ENCODE data around the gene GASK1A. TPM values are rescaled to one million over a fixed set of nuclear protein-coding genes. Genes with fewer than 3 reads are reported as not detected.

Gene GASK1A
- total RNA-seq, 2 experiments from 2014 or later: 0.28 TPM; not detected in 1

DNA sequence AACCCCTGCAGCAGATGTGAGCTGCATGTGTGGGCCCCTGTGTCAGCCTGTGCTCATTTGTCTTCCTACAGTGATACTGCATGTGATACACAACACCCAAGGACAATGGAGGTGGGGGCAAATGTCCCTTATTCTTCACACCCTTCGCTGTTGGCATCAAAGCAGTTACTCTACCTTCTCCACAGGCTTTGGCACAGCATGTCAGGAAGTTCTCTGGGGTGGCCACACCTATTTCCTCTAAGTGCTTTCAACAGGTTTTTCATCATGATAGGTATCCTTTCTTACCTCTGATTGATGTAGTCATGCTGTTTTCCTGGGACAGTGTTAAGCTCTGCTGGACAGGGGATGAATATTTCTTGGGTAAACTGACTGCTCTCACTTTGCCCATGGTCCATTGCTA, 43.6 kb upstream of the GASK1A start:
- CTCF ChIA-PET: no interaction called here
- H3K4me3 ChIP-seq (ENCODE audit: low read length): no peak overlapping the region
- H3K9me3 ChIP-seq (ENCODE audit: control insufficient read depth in 1 of 2, insufficient read depth in 1 of 2, low read length in 2 of 2): peaks cover 0 to 7% of the 10 kb centered on the region in 2 experiments
- H3K36me3 ChIP-seq (ENCODE audit: insufficient read depth, low read length): no peaks in the 10 kb centered on the region
- Mint-ChIP-seq H3K4me3 (peak overlapping the region; percentile 12), H3K27me3 (no peaks in the 10 kb centered on the region), H3K9me3 (peaks cover 6% of the 10 kb centered on the region), H3K36me3 (ENCODE audit: low read depth) (no peaks in the 10 kb centered on the region), H3K4me1 (ENCODE audit: low read depth) (peaks cover 29% of the 10 kb centered on the region), H3K27ac (peak overlapping the region; percentile 38)
- POLR2A ChIA-PET: interaction anchor here (1.3 kb wide), 1 partner anchor 88 kb away, joined by 3 read pairs; no protein-coding TSS in a partner anchor
- no peak overlapping the region for H3K27ac ChIP-seq (ENCODE audit: low read depth in 1 of 2, low read length in 2 of 2)
- H3K27me3 ChIP-seq (ENCODE audit: control insufficient read depth in 1 of 2, insufficient read depth in 2 of 2, low read length in 2 of 2): no peaks in the 10 kb centered on the region
- H3K4me1 ChIP-seq (ENCODE audit: insufficient read depth, low read length): peaks cover 18% of the 10 kb centered on the region
- peak in 8 of 14 experiments; percentile 3 to 52 (median 27) for DNase-seq
- peak; percentile 71 for ATAC-seq (ENCODE audit: poor library complexity)
- TF ChIP-seq, protein P1, sequence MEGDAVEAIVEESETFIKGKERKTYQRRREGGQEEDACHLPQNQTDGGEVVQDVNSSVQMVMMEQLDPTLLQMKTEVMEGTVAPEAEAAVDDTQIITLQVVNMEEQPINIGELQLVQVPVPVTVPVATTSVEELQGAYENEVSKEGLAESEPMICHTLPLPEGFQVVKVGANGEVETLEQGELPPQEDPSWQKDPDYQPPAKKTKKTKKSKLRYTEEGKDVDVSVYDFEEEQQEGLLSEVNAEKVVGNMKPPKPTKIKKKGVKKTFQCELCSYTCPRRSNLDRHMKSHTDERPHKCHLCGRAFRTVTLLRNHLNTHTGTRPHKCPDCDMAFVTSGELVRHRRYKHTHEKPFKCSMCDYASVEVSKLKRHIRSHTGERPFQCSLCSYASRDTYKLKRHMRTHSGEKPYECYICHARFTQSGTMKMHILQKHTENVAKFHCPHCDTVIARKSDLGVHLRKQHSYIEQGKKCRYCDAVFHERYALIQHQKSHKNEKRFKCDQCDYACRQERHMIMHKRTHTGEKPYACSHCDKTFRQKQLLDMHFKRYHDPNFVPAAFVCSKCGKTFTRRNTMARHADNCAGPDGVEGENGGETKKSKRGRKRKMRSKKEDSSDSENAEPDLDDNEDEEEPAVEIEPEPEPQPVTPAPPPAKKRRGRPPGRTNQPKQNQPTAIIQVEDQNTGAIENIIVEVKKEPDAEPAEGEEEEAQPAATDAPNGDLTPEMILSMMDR (IDR thresholded peaks at IDR 0.05): no peak
- intact Hi-C loops (cut with DNase I, micrococcal nuclease): no loop called here

DNA sequence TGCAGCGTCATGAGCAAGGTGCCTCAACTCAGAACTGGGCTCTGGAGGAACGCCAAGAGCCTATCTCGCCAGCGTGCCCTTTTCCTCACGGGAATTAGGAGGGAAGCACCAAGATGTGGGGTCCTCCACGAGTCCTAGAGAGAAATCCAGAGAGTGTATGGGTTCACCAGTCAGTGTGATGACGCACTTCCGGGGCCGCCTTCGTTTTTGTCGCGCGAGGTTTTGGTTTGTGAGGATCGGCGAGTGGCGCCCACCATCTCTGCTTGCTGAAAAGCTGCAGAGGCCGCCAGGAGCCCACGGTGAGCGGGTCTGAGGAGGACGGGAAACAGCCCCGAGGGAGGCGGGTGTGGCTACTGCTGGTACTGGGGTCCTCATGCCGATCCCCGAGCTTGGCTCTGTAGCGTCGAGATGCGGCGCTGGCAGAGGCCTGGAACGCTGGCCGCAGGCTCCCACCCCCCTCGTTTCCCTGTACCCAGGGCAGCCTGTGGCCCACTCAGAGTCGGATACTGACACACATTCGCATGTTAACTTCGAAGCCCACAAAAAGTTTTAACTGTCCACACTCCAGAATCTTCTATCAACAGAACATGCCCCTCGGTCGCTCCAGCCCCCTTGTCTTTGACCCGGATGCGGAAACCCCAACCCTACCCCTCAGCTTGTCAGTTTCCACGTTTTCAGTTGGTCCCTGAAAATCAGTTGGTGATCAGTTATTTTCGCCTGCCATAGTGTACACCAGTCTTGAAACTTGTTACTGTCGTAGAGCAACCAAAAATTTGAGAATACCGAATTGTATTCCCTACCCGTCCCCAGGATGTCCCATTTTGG, 42.7 kb upstream of the GASK1A start:
- Histone ChIP-seq H3K27me3 (ENCODE audit: control insufficient read depth in 1 of 2, insufficient read depth in 2 of 2, low read length in 2 of 2) (no peaks in the 10 kb centered on the region), H3K36me3 (ENCODE audit: insufficient read depth, low read length) (no peaks in the 10 kb centered on the region), H3K4me3 (ENCODE audit: low read length) (no peak overlapping the region), H3K9me3 (ENCODE audit: control insufficient read depth in 1 of 2, insufficient read depth in 1 of 2, low read length in 2 of 2) (peaks cover 0 to 7% of the 10 kb centered on the region in 2 experiments), H3K27ac (ENCODE audit: low read depth in 1 of 2, low read length in 2 of 2) (no peak overlapping the region), H3K4me1 (ENCODE audit: insufficient read depth, low read length) (peaks cover 18% of the 10 kb centered on the region)
- Mint-ChIP-seq H3K4me1 (ENCODE audit: low read depth) (peaks cover 29% of the 10 kb centered on the region), H3K36me3 (ENCODE audit: low read depth) (no peaks in the 10 kb centered on the region), H3K4me3 (no peak overlapping the region), H3K9me3 (peaks cover 6% of the 10 kb centered on the region), H3K27me3 (no peaks in the 10 kb centered on the region), H3K27ac (no peak overlapping the region)
- intact Hi-C loops (cut with DNase I, micrococcal nuclease): no loop called here
- no peak for ATAC-seq (ENCODE audit: poor library complexity)
- POLR2A ChIA-PET: no interaction called here
- CTCF ChIA-PET: no interaction called here
- TF ChIP-seq, protein P1 (IDR thresholded peaks at IDR 0.05): no peak
- DNase-seq: no peak

DNA sequence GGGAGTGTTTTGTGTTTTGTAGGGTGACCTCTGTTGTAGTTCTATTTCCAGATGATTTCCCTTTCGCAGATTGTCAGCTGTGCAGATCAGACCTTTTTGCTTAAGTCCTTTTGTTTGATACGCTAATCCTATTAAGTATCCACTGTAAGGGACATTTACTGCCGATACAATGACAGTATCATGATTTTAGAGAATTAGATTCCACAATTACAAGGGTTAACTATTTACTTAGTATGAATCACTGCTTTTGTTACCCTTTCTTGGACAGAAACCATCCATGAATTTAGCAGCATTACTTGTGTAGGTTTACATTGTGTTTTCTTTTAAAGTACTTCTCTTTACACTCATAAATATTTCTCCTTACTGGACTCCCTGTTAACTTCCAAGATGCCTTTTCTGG, 41.8 kb upstream of the GASK1A start:
- Mint-ChIP-seq H3K4me1 (ENCODE audit: low read depth) (peaks cover 29% of the 10 kb centered on the region), H3K4me3 (no peak overlapping the region), H3K27me3 (no peaks in the 10 kb centered on the region), H3K9me3 (peaks cover 6% of the 10 kb centered on the region), H3K27ac (no peak overlapping the region), H3K36me3 (ENCODE audit: low read depth) (no peaks in the 10 kb centered on the region)
- intact Hi-C loops (cut with DNase I, micrococcal nuclease): no loop called here
- Histone ChIP-seq H3K27ac (ENCODE audit: low read depth in 1 of 2, low read length in 2 of 2) (no peak overlapping the region), H3K36me3 (ENCODE audit: insufficient read depth, low read length) (no peaks in the 10 kb centered on the region), H3K9me3 (ENCODE audit: control insufficient read depth in 1 of 2, insufficient read depth in 1 of 2, low read length in 2 of 2) (peaks cover 0 to 7% of the 10 kb centered on the region in 2 experiments), H3K4me1 (ENCODE audit: insufficient read depth, low read length) (peaks cover 18% of the 10 kb centered on the region), H3K4me3 (ENCODE audit: low read length) (no peak overlapping the region), H3K27me3 (ENCODE audit: control insufficient read depth in 1 of 2, insufficient read depth in 2 of 2, low read length in 2 of 2) (no peaks in the 10 kb centered on the region)
- ChIA-PET POLR2A (no interaction called here), CTCF (no interaction called here)
- TF ChIP-seq, protein P1 (IDR thresholded peaks at IDR 0.05): no peak
- ATAC-seq (ENCODE audit: poor library complexity) (no peak), DNase-seq (no peak)
